B cell (primary cell): ENCODE data around the gene HLA-A. TPM values are rescaled to one million over a fixed set of nuclear protein-coding genes. Genes with fewer than 3 reads are reported as not detected.

ENCODE experiments used
- ATAC-seq: fragments of 200-7000 bp; cut with Tn5 transposase; one replicate; pipeline ENCODE4 v1.10.0; 2021; ENCODE audit warnings: low read depth, mild to moderate bottlenecking, moderate number of reproducible peaks, moderate library complexity
- CTCF ChIA-PET: fragments of 350-600 bp; sonication (Branson Sonifier 250); formaldehyde crosslinking; loops from one replicate; lab custom pipeline; 2021; ENCODE audit warnings: antibody characterized with exemption, inconsistent platforms; lab: Charles Lee
- POLR2A ChIA-PET: fragments of 350-600 bp; sonication (Branson Sonifier 250); formaldehyde crosslinking; loops from one replicate; lab custom pipeline; 2021; ENCODE audit warnings: antibody characterized with exemption; lab: Charles Lee
- DNase-seq: peaks from one replicate; pipeline ENCODE4 v3.0.0; 2013
- H2AFZ ChIP-seq: 2 replicates; pipeline ENCODE4 v1.6.1; 2012; ENCODE audit warnings: mild to moderate bottlenecking, low read depth, low read length; ENCODE audit not compliant: insufficient read depth, poor library complexity, severe bottlenecking
- H3K27ac ChIP-seq, 2 donors: 1 replicate in 1 of 2; 2 replicates in 1 of 2; pipeline ENCODE4 v1.5.1; 2012 to 2013; ENCODE audit warnings: low read length in 2 of 2, mild to moderate bottlenecking in 2 of 2, moderate library complexity in 1 of 2
- H3K27me3 ChIP-seq, 4 experiments: fragments of 200-600 bp in 1 of 4; sonication (generic) in 1 of 4; replicated peaks in 1 of 4; 1 replicate in 2 of 4; 2 replicates in 2 of 4; pipeline versions ENCODE4 v1.6.1 to v1.7.0; 2013 to 2016; ENCODE audit warnings: low read length in 3 of 4, mild to moderate bottlenecking in 2 of 4, mixed read lengths in 1 of 4, moderate library complexity in 1 of 4; ENCODE audit not compliant: insufficient read depth in 4 of 4, control insufficient read depth in 3 of 4; ENCODE audit errors: control extremely low read depth in 1 of 4
- H3K36me3 ChIP-seq, 2 experiments: replicated peaks in 1 of 2; 1 replicate in 1 of 2; 2 replicates in 1 of 2; pipeline versions ENCODE4 v1.6.1 to v1.7.1; 2013; ENCODE audit warnings: low read length in 1 of 2; ENCODE audit not compliant: insufficient read depth in 2 of 2, control insufficient read depth in 1 of 2; ENCODE audit errors: control extremely low read depth in 1 of 2, extremely low read depth in 1 of 2
- H3K4me1 ChIP-seq, 2 donors: fragments of 200-600 bp in 1 of 2; sonication (generic) in 1 of 2; 1 replicate in 1 of 2; 2 replicates in 1 of 2; pipeline versions ENCODE4 v1.5.1 to v1.6.1; 2013 to 2017; ENCODE audit warnings: low read length in 2 of 2; ENCODE audit not compliant: control insufficient read depth in 2 of 2, insufficient read depth in 2 of 2
- H3K4me2 ChIP-seq: replicated peaks from 2 replicates; pipeline ENCODE3; 2012; ENCODE audit warnings: mild to moderate bottlenecking, low read depth, low read length; ENCODE audit not compliant: poor library complexity, severe bottlenecking
- H3K4me3 ChIP-seq, 5 experiments: fragments of 200-600 bp in 1 of 5; sonication (generic) in 1 of 5; 1 replicate in 3 of 5; 2 replicates in 2 of 5; pipeline versions ENCODE4 v1.5.1 to v1.7.0; 2011 to 2016; ENCODE audit warnings: low read length in 4 of 5, mild to moderate bottlenecking in 4 of 5, low read depth in 2 of 5, control low read depth in 1 of 5, moderate library complexity in 1 of 5; ENCODE audit not compliant: insufficient read depth in 1 of 5; ENCODE audit errors: control extremely low read depth in 1 of 5, extremely low read depth in 1 of 5
- H3K79me2 ChIP-seq: fragments of 200-600 bp; sonication (generic); one replicate; pipeline ENCODE4 v1.6.0; 2016; ENCODE audit warnings: low read length; ENCODE audit not compliant: control insufficient read depth, insufficient read depth
- H3K9ac ChIP-seq: fragments of 200-600 bp; sonication (generic); 2 replicates; pipeline ENCODE4 v1.6.1; 2017; ENCODE audit warnings: mild to moderate bottlenecking, low read length, moderate library complexity
- H3K9me3 ChIP-seq, 3 donors: one replicate each; pipeline versions ENCODE4 v1.6.1 to v1.7.1; 2013; ENCODE audit warnings: low read length in 2 of 3; ENCODE audit not compliant: control insufficient read depth in 2 of 3, insufficient read depth in 1 of 3; ENCODE audit errors: control extremely low read depth in 1 of 3
- H4K20me1 ChIP-seq: 2 replicates; pipeline ENCODE4 v1.6.0; 2012; ENCODE audit warnings: mild to moderate bottlenecking, low read length; ENCODE audit not compliant: insufficient read depth, control insufficient read depth, poor library complexity, severe bottlenecking
- H3K27ac Mint-ChIP-seq: one replicate; pipeline ENCODE4 v1.8.0; 2021; ENCODE audit warnings: mixed read lengths
- H3K27me3 Mint-ChIP-seq: one replicate; pipeline ENCODE4 v1.8.0; 2021; ENCODE audit warnings: mixed read lengths
- H3K4me1 Mint-ChIP-seq: one replicate; pipeline ENCODE4 v1.8.0; 2021; ENCODE audit warnings: mixed read lengths
- H3K4me3 Mint-ChIP-seq: one replicate; pipeline ENCODE4 v1.8.0; 2021; ENCODE audit warnings: mixed read lengths
- H3K9me3 Mint-ChIP-seq: one replicate; pipeline ENCODE4 v1.8.0; 2022; ENCODE audit warnings: mixed read lengths; ENCODE audit not compliant: insufficient read depth
- EZH2 ChIP-seq: IDR thresholded peaks from 2 replicates; pipeline ENCODE4 v1.6.1; 2012; ENCODE audit warnings: borderline replicate concordance, low read depth, mild to moderate bottlenecking, moderate library complexity, low read length; ENCODE audit not compliant: insufficient read depth, poor library complexity, severe bottlenecking
- WGBS: methylation state at CpG from one replicate; pipeline ENCODE4 v1.1.5; 2013; ENCODE audit warnings: missing lambda C conversion rate; ENCODE audit not compliant: insufficient coverage; 5-methylcytosine and 5-hydroxymethylcytosine counted together
- intact Hi-C: fragments of 100-400 bp; cut with micrococcal nuclease; formaldehyde crosslinking; loops from one replicate; pipeline ENCODE4 v1.10.0; 2022
- polyA plus RNA-seq: library from polyadenylated mRNA; depleted of rRNA; stranded (reverse); fragments of >200 nt; gene quantifications from 2 replicates; pipeline ENCODE4 v1.2.3, GENCODE V29; 2012
- total RNA-seq, 2 donors: library from RNA; stranded (reverse); fragments of 120-200 nt in 1 of 2; gene quantifications; 1 replicate in 1 of 2; 2 replicates in 1 of 2; pipeline versions ENCODE4 v1.2.3 to v1.2.4, GENCODE V29; 2013 to 2022
- TF ChIP-seq, protein P1 (sequence below): fragments of 200-600 bp; IDR thresholded peaks from one replicate; pipeline ENCODE4 v1.8.0; 2022; ENCODE audit warnings: antibody characterized with exemption, mild to moderate bottlenecking

Gene HLA-A
- total and polyA plus RNA-seq, 2 donors (not counting 1 experiment from before 2014, with no cell fraction given) = 1,607 to 2,454 TPM

- Histone ChIP-seq H3K36me3 (no peaks in the 10 kb centered on the region), H3K9ac (no peak overlapping the region), H3K9me3 (no peaks in the 10 kb centered on the region), H3K27me3 (peaks cover 0 to 26% (median 17%) of the 10 kb centered on the region in 4 experiments), H4K20me1 (no peaks in the 10 kb centered on the region), H3K27ac (no peak overlapping the region), H3K4me2 (no peak overlapping the region), H3K4me3 (no peak overlapping the region), H3K4me1 (peaks cover 8 to 11% of the 10 kb centered on the region in 2 donors), H3K79me2 (no peaks in the 10 kb centered on the region), H2AFZ (no peak overlapping the region)
- no peaks in the 10 kb centered on the region for H3K9me3 Mint-ChIP-seq
- peaks cover 18% of the 10 kb centered on the region for H3K27me3 Mint-ChIP-seq
- intact Hi-C loops = no loop called here
- ChIA-PET POLR2A (no interaction called here), CTCF (interaction anchor here (1.3 kb wide), 1 partner anchor 133 kb away, joined by 3 read pairs; no protein-coding TSS in a partner anchor)
- no peak for DNase-seq
- no peak overlapping the region for H3K4me3 Mint-ChIP-seq
- no peak for ATAC-seq
- H3K27ac Mint-ChIP-seq = no peak overlapping the region
- WGBS = 87% methylated on average over 5 of the region's 8 CpGs
- no peak for TF ChIP-seq EZH2
- TF ChIP-seq, protein P1, sequence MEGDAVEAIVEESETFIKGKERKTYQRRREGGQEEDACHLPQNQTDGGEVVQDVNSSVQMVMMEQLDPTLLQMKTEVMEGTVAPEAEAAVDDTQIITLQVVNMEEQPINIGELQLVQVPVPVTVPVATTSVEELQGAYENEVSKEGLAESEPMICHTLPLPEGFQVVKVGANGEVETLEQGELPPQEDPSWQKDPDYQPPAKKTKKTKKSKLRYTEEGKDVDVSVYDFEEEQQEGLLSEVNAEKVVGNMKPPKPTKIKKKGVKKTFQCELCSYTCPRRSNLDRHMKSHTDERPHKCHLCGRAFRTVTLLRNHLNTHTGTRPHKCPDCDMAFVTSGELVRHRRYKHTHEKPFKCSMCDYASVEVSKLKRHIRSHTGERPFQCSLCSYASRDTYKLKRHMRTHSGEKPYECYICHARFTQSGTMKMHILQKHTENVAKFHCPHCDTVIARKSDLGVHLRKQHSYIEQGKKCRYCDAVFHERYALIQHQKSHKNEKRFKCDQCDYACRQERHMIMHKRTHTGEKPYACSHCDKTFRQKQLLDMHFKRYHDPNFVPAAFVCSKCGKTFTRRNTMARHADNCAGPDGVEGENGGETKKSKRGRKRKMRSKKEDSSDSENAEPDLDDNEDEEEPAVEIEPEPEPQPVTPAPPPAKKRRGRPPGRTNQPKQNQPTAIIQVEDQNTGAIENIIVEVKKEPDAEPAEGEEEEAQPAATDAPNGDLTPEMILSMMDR = no peak
- H3K4me1 Mint-ChIP-seq = peaks cover 8% of the 10 kb centered on the region
Observed at GRCh38 chr6:29981211-29981812, 39.0 kb downstream of the HLA-A start.

DNA sequence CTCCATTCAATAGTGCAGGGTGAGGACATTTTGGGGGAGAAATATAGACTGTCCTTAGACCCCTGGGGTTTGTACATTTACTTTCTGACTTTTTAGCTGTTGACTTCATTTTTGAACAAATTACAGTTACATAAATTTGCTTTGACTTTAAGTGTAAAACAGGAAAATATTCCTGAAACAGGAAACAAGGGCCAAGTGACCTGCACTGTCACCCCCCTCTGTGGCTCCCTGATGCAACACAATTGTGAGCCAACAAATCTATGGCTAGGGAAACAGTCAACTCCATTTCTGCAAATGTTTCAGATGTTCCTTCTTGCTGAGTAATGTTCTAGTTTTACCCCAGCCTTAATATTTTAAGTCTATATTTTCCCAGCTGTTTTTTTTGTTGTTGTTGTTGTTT, 39.8 kb downstream of the HLA-A start:
- H3K9me3 ChIP-seq = no peaks in the 10 kb centered on the region
- H2AFZ ChIP-seq = no peak overlapping the region
- H3K4me1 ChIP-seq = peaks cover 3% of the 10 kb centered on the region in 2 donors
- intact Hi-C loops = no loop called here
- no peak overlapping the region for H3K4me3 ChIP-seq
- H4K20me1 ChIP-seq = no peaks in the 10 kb centered on the region
- H3K27me3 ChIP-seq = peaks cover 0 to 20% (median 13%) of the 10 kb centered on the region in 4 experiments
- ATAC-seq = no peak
- H3K36me3 ChIP-seq = no peaks in the 10 kb centered on the region
- H3K9me3 Mint-ChIP-seq = no peaks in the 10 kb centered on the region
- H3K27me3 Mint-ChIP-seq = peaks cover 14% of the 10 kb centered on the region
- no peak overlapping the region for H3K9ac ChIP-seq
- H3K4me3 Mint-ChIP-seq = no peak overlapping the region
- ChIA-PET POLR2A (no interaction called here), CTCF (interaction anchor here (0.7 to 1.3 kb wide), 2 partner anchors 18 to 134 kb away, joined by 3 read pairs; no protein-coding TSS in a partner anchor)
- no peaks in the 10 kb centered on the region for H3K79me2 ChIP-seq
- H3K4me1 Mint-ChIP-seq = peaks cover 4% of the 10 kb centered on the region
- no peak overlapping the region for H3K27ac ChIP-seq
- TF ChIP-seq, protein P1 = no peak
- TF ChIP-seq EZH2 = no peak
- H3K27ac Mint-ChIP-seq = no peak overlapping the region
- DNase-seq = no peak
- H3K4me2 ChIP-seq = no peak overlapping the region
